Endothelial cell (in vitro differentiated cells): ENCODE data around the gene ZRANB1. TPM values are rescaled to one million over a fixed set of nuclear protein-coding genes. Genes with fewer than 3 reads are reported as not detected.

Experiments used
- DNase-seq: peaks from one replicate; pipeline ENCODE4 v3.0.0; 2021; ENCODE audit warnings: low spot score
- H3K27ac Mint-ChIP-seq: one replicate; pipeline ENCODE4 v1.8.0; 2021; ENCODE audit warnings: mixed read lengths, inconsistent platforms; ENCODE audit not compliant: unreplicated experiment
- H3K27me3 Mint-ChIP-seq: one replicate; pipeline ENCODE4 v1.8.0; 2021; ENCODE audit warnings: mild to moderate bottlenecking, moderate library complexity, mixed read lengths, inconsistent platforms; ENCODE audit not compliant: unreplicated experiment
- H3K36me3 Mint-ChIP-seq: one replicate; pipeline ENCODE4 v1.8.0; 2021; ENCODE audit warnings: mild to moderate bottlenecking, low read depth, mixed read lengths, inconsistent platforms; ENCODE audit not compliant: unreplicated experiment
- H3K4me1 Mint-ChIP-seq: one replicate; pipeline ENCODE4 v1.8.0; 2021; ENCODE audit warnings: mild to moderate bottlenecking, mixed read lengths, inconsistent platforms; ENCODE audit not compliant: unreplicated experiment
- H3K4me3 Mint-ChIP-seq: one replicate; pipeline ENCODE4 v1.8.0; 2021; ENCODE audit warnings: mild to moderate bottlenecking, mixed read lengths, inconsistent platforms; ENCODE audit not compliant: unreplicated experiment
- H3K9me3 Mint-ChIP-seq: one replicate; pipeline ENCODE4 v1.8.0; 2021; ENCODE audit warnings: mixed read lengths, inconsistent platforms; ENCODE audit not compliant: unreplicated experiment
- CTCF ChIP-seq: fragments of 200-600 bp; sonication (generic); IDR thresholded peaks from one replicate; pipeline ENCODE4 v1.5.0; 2021; ENCODE audit warnings: antibody characterized with exemption; ENCODE audit not compliant: unreplicated experiment
- total RNA-seq: library from RNA; stranded (reverse); fragmentation: NEBNext Ultra II Directional; extraction: Animal tissue kit (Norgen Biotek cat#: 25700); gene quantifications from one replicate; pipeline ENCODE4 v1.2.1, GENCODE V29; 2021; ENCODE audit not compliant: unreplicated experiment

Gene ZRANB1
- total RNA-seq, 1 donor from 2014 or later = 22.4 TPM

- no peak overlapping the region for H3K4me3 Mint-ChIP-seq
- peaks cover 36% of the 10 kb centered on the region for H3K36me3 Mint-ChIP-seq
- H3K27ac Mint-ChIP-seq = peak overlapping the region; percentile 20
- no peak for TF ChIP-seq CTCF
- H3K4me1 Mint-ChIP-seq = peaks cover 35% of the 10 kb centered on the region
- DNase-seq = no peak
- H3K27me3 Mint-ChIP-seq = peaks cover 16% of the 10 kb centered on the region
- H3K9me3 Mint-ChIP-seq = no peaks in the 10 kb centered on the region
These were observed 65.1 kb downstream of the ZRANB1 start for GRCh38 chr10:125006921-125007426.

- Mint-ChIP-seq H3K27ac (peak overlapping the region; percentile 20), H3K27me3 (peaks cover 16% of the 10 kb centered on the region), H3K36me3 (peaks cover 36% of the 10 kb centered on the region), H3K4me3 (no peak overlapping the region), H3K4me1 (peaks cover 38% of the 10 kb centered on the region), H3K9me3 (no peaks in the 10 kb centered on the region)
- no peak for TF ChIP-seq CTCF
- DNase-seq = no peak
These were observed 65.5 kb downstream of the ZRANB1 start for GRCh38 chr10:125007436-125007835.

GRCh38 chr10:125008689-125009638, 67.0 kb downstream of the ZRANB1 start:
- H3K27me3 Mint-ChIP-seq = peaks cover 16% of the 10 kb centered on the region
- no peak for TF ChIP-seq CTCF
- no peaks in the 10 kb centered on the region for H3K9me3 Mint-ChIP-seq
- H3K36me3 Mint-ChIP-seq = peaks cover 31% of the 10 kb centered on the region
- H3K4me3 Mint-ChIP-seq = no peak overlapping the region
- peaks cover 44% of the 10 kb centered on the region for H3K4me1 Mint-ChIP-seq
- peak overlapping the region; percentile 45 for H3K27ac Mint-ChIP-seq
- DNase-seq = no peak

GRCh38 chr10:125009661-125010161, 67.8 kb downstream of the ZRANB1 start:
- H3K4me1 Mint-ChIP-seq = peaks cover 44% of the 10 kb centered on the region
- no peak overlapping the region for H3K27ac Mint-ChIP-seq
- H3K4me3 Mint-ChIP-seq = no peak overlapping the region
- H3K9me3 Mint-ChIP-seq = no peaks in the 10 kb centered on the region
- TF ChIP-seq CTCF = no peak
- H3K36me3 Mint-ChIP-seq = peaks cover 26% of the 10 kb centered on the region
- H3K27me3 Mint-ChIP-seq = peaks cover 13% of the 10 kb centered on the region
- no peak for DNase-seq

- Mint-ChIP-seq H3K4me3 (no peak overlapping the region), H3K4me1 (peaks cover 41% of the 10 kb centered on the region), H3K27me3 (peaks cover 13% of the 10 kb centered on the region), H3K36me3 (peaks cover 26% of the 10 kb centered on the region), H3K9me3 (no peaks in the 10 kb centered on the region), H3K27ac (peak overlapping the region; percentile 55)
- no peak for TF ChIP-seq CTCF
- no peak for DNase-seq
These were observed 68.4 kb downstream of the ZRANB1 start for GRCh38 chr10:125010362-125010761.
